Caco-2 (cell line): ENCODE measurements around the gene DHX34. TPM values are rescaled to one million over a fixed set of nuclear protein-coding genes. Genes with fewer than 3 reads are reported as not detected.

Source experiments
- BruUV-seq: library from RNA; stranded (reverse); fragments of 400-500 nt; replicated peaks from 2 replicates; lab custom pipeline; 2021; lab: Mats Ljungman, UMichigan
- CTCF ChIA-PET: fragments of 300-600 bp; sonication (Branson Sonifier 250); formaldehyde crosslinking; loops from one replicate; lab custom pipeline; 2022; ENCODE audit warnings: antibody characterized with exemption; lab: Charles Lee
- POLR2A ChIA-PET: fragments of 300-600 bp; sonication (Branson Sonifier 250); formaldehyde crosslinking; loops from one replicate; lab custom pipeline; 2022; ENCODE audit warnings: antibody characterized with exemption; lab: Charles Lee
- DNase-seq, 2 experiments: peaks; one replicate each; pipeline versions ENCODE4 v3.0.0 to v3.0.0-alpha.2; 2020 to 2022
- H3K27me3 ChIP-seq: replicated peaks from 2 replicates; pipeline ENCODE4 v1.6.0; 2011; ENCODE audit warnings: low read length; ENCODE audit not compliant: control insufficient read depth, insufficient read depth
- H3K36me3 ChIP-seq: 2 replicates; pipeline ENCODE4 v1.5.1; 2011; ENCODE audit warnings: low read length; ENCODE audit not compliant: control insufficient read depth, insufficient read depth
- H3K4me1 ChIP-seq: fragments of 250-450 bp; sonication (Bioruptor Pico); 2 replicates; pipeline ENCODE4 v1.5.1; 2020; ENCODE audit warnings: mild to moderate bottlenecking
- H3K4me3 ChIP-seq: 2 replicates; pipeline ENCODE4 v1.5.1; 2011; ENCODE audit warnings: low read depth, mild to moderate bottlenecking, control low read depth, low read length
- H3K9me3 ChIP-seq: fragments of 250-450 bp; sonication (Bioruptor Pico); 2 replicates; pipeline ENCODE4 v1.5.1; 2020; ENCODE audit warnings: mild to moderate bottlenecking, moderate library complexity
- H3K27ac Mint-ChIP-seq: one replicate; pipeline ENCODE4 v1.8.0; 2022; ENCODE audit warnings: mixed read lengths; ENCODE audit not compliant: unreplicated experiment
- H3K27me3 Mint-ChIP-seq: one replicate; pipeline ENCODE4 v1.8.0; 2022; ENCODE audit warnings: mixed read lengths; ENCODE audit not compliant: insufficient read depth, unreplicated experiment
- H3K36me3 Mint-ChIP-seq: one replicate; pipeline ENCODE4 v1.8.0; 2022; ENCODE audit warnings: mild to moderate bottlenecking, mixed read lengths; ENCODE audit not compliant: insufficient read depth, unreplicated experiment
- H3K4me1 Mint-ChIP-seq: one replicate; pipeline ENCODE4 v1.8.0; 2022; ENCODE audit warnings: low read depth, mixed read lengths; ENCODE audit not compliant: unreplicated experiment
- H3K4me3 Mint-ChIP-seq: one replicate; pipeline ENCODE4 v1.8.0; 2022; ENCODE audit warnings: mild to moderate bottlenecking, moderate library complexity, mixed read lengths; ENCODE audit not compliant: unreplicated experiment
- H3K9me3 Mint-ChIP-seq: one replicate; pipeline ENCODE4 v1.8.0; 2022; ENCODE audit warnings: mixed read lengths; ENCODE audit not compliant: unreplicated experiment
- intact Hi-C: fragments of 100-400 bp; cut with micrococcal nuclease; formaldehyde crosslinking; loops from one replicate; pipeline ENCODE4 v1.10.0; 2022; ENCODE audit not compliant: unreplicated experiment
- total RNA-seq: library from RNA; stranded (reverse); gene quantifications from 2 replicates; pipeline ENCODE4 v1.2.3, GENCODE V29; 2022
- TF ChIP-seq, protein P1 (sequence below), 2 experiments: fragments of 200-600 bp in 1 of 2; IDR thresholded peaks; 1 replicate in 1 of 2; 2 replicates in 1 of 2; pipeline versions ENCODE4 v1.5.1 to v1.8.0; 2011 to 2022; ENCODE audit warnings: antibody characterized with exemption in 1 of 2, control low read depth in 1 of 2, inconsistent platforms in 1 of 2, low read depth in 1 of 2, low read length in 1 of 2, mild to moderate bottlenecking in 1 of 2, moderate library complexity in 1 of 2; ENCODE audit not compliant: insufficient read depth in 1 of 2, severe bottlenecking in 1 of 2, unreplicated experiment in 1 of 2

Gene DHX34
- total RNA-seq, 1 experiment from 2014 or later, result 28.7 TPM

DNA sequence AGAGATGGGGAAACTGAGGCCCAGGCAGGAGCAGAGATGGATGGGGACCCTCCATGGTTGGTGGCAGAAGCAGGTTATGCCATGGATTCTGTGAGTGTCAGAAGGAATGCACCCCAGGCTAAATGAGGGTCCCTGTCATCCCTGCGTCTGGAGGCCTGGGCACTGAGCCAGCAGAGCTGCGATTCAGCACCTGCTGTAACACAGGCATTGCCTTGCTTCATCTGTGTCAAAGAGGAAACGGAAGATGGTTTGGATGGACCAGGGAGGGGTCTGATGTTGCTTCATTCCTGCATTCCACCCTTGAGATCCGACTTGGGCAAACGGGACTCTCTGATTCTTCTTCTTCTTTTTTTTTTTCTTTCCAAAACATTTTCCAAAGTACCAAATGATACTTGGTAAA is 38.3 kb upstream of the DHX34 start:
- no TSS peak for BruUV-seq
- Mint-ChIP-seq H3K27ac (no peak overlapping the region), H3K9me3 (no peaks in the 10 kb centered on the region), H3K27me3 (no peaks in the 10 kb centered on the region), H3K4me3 (no peak overlapping the region), H3K4me1 (peaks cover 15% of the 10 kb centered on the region), H3K36me3 (no peaks in the 10 kb centered on the region)
- peak in 1 of 2 experiments; percentile 42 for DNase-seq
- ChIA-PET POLR2A (no interaction called here), CTCF (interaction anchor here (0.7 kb wide), 1 partner anchor 92 kb away, joined by 3 read pairs; no protein-coding TSS in a partner anchor)
- intact Hi-C loops, result no loop called here
- Histone ChIP-seq H3K36me3 (no peaks in the 10 kb centered on the region), H3K27me3 (no peaks in the 10 kb centered on the region), H3K4me3 (no peak overlapping the region), H3K4me1 (peaks cover 6% of the 10 kb centered on the region; the same call in 1 of the 2 replicates), H3K9me3 (0 out of 2 replicates have a peak, but pooled peaks cover 5% of the 10 kb centered on the region)
- TF ChIP-seq, protein P1, sequence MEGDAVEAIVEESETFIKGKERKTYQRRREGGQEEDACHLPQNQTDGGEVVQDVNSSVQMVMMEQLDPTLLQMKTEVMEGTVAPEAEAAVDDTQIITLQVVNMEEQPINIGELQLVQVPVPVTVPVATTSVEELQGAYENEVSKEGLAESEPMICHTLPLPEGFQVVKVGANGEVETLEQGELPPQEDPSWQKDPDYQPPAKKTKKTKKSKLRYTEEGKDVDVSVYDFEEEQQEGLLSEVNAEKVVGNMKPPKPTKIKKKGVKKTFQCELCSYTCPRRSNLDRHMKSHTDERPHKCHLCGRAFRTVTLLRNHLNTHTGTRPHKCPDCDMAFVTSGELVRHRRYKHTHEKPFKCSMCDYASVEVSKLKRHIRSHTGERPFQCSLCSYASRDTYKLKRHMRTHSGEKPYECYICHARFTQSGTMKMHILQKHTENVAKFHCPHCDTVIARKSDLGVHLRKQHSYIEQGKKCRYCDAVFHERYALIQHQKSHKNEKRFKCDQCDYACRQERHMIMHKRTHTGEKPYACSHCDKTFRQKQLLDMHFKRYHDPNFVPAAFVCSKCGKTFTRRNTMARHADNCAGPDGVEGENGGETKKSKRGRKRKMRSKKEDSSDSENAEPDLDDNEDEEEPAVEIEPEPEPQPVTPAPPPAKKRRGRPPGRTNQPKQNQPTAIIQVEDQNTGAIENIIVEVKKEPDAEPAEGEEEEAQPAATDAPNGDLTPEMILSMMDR (IDR thresholded peaks at IDR 0.05; ENCODE audit: insufficient read depth in 1 of 2, low read depth in 1 of 2, low read length in 1 of 2, severe bottlenecking in 1 of 2, unreplicated experiment in 1 of 2), result no peak

DNA sequence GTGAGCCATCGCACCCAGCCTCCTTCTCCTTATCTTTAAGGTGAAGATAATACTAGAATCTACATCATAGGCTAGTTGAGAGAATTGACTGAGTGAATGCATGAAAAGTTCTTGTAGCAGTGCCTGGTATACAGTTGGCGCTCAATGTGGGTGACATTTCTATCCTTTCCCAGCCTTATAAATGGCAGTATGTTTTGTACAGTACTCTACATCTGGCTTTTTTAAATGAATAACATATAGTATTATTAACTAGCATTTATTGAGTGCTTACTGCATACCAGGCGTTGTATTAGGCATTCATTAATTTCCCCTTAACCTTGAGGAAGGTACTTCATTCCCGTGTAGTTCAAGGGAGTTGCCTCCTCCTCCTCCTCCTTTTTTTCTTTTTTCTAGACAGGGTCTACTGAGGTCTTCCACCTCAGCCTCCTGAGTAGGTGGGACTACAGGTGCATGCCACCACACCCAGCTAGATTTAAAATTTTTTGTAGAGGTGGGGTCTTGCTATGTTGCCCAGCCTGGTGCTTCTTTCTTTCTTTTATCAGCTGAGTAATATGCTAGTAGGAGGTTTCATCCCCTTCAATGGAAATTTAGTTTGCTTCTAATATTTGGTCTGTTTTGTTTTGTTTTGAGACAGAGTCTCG is 36.6 kb upstream of the DHX34 start:
- H3K4me1 ChIP-seq, result peaks cover 10% of the 10 kb centered on the region; the same call in 1 of the 2 replicates
- intact Hi-C loops, result no loop called here
- POLR2A ChIA-PET, result no interaction called here

DNA sequence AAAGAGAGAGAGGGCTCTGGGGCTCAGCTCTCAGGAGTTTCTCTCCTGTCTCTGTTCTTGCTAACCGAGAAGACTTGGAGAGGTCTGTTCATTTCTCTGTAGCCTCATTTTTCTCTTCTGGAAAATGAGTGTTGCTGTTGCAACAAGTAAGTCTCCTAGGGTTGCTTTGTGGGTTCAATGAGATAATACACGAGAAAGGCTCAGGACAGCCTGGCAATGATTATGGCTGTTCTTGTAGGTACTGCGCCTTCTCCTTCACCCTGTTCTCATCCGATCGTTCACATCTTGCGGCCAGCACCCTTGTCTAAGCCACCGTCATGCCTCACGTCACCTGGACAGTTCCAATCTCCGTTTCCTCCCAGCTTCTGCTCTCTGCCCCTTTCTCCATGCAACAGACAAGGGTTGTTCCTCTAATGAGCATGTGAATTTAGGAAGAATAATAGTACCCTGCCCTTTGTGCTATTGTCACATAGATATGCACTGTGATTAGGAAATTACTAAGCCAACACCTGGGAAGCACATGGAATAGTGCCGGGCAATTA is 35.3 kb upstream of the DHX34 start:
- intact Hi-C loops, result no loop called here
- BruUV-seq, result no TSS peak
- peak overlapping the region; percentile 39 for H3K27ac Mint-ChIP-seq

More for the DNA sequence above, 36.6 kb upstream of the DHX34 start:
- Mint-ChIP-seq H3K27me3 (no peaks in the 10 kb centered on the region), H3K4me1 (peaks cover 23% of the 10 kb centered on the region), H3K27ac (no peak overlapping the region), H3K9me3 (no peaks in the 10 kb centered on the region), H3K36me3 (no peaks in the 10 kb centered on the region), H3K4me3 (no peak overlapping the region)
- Histone ChIP-seq H3K36me3 (no peaks in the 10 kb centered on the region), H3K27me3 (no peaks in the 10 kb centered on the region), H3K9me3 (0 out of 2 replicates have a peak, but pooled peaks cover 5% of the 10 kb centered on the region), H3K4me3 (no peak overlapping the region)
- CTCF ChIA-PET, result interaction anchor here (0.5 kb wide), 1 partner anchor 30 kb away, joined by 3 read pairs; no protein-coding TSS in a partner anchor
- TF ChIP-seq, protein P1 (IDR thresholded peaks at IDR 0.05; ENCODE audit: insufficient read depth in 1 of 2, low read depth in 1 of 2, low read length in 1 of 2, severe bottlenecking in 1 of 2, unreplicated experiment in 1 of 2), result no peak
- DNase-seq, result no peak
- no TSS peak for BruUV-seq

More for the DNA sequence above, 35.3 kb upstream of the DHX34 start:
- Histone ChIP-seq H3K27me3 (no peaks in the 10 kb centered on the region), H3K4me1 (peaks cover 10% of the 10 kb centered on the region; the same call in 1 of the 2 replicates), H3K9me3 (0 out of 2 replicates have a peak, but pooled peaks cover 5% of the 10 kb centered on the region), H3K4me3 (no peak overlapping the region), H3K36me3 (no peaks in the 10 kb centered on the region)
- Mint-ChIP-seq H3K4me3 (no peak overlapping the region), H3K4me1 (peaks cover 23% of the 10 kb centered on the region), H3K27me3 (no peaks in the 10 kb centered on the region), H3K36me3 (no peaks in the 10 kb centered on the region), H3K9me3 (no peaks in the 10 kb centered on the region)
- no peak for DNase-seq
- POLR2A ChIA-PET, result no interaction called here
- TF ChIP-seq, protein P1 (IDR thresholded peaks at IDR 0.05; ENCODE audit: insufficient read depth in 1 of 2, low read depth in 1 of 2, low read length in 1 of 2, severe bottlenecking in 1 of 2, unreplicated experiment in 1 of 2), result no peak
- CTCF ChIA-PET, result no interaction called here
